Trophoblast cell (in vitro differentiated cells and primary cell): ENCODE results near the gene SCMH1.

Experiments used
- DNase-seq, 2 donors: peaks; one replicate each; pipeline ENCODE4 v3.0.0-alpha.2; 2016
- H2AFZ ChIP-seq: 2 replicates; pipeline ENCODE4 v1.6.1; 2013; ENCODE audit warnings: low read length, moderate library complexity, mild to moderate bottlenecking; ENCODE audit not compliant: insufficient read depth, poor library complexity
- H2AK5ac ChIP-seq: 2 replicates; pipeline ENCODE4 v1.6.1; 2013; ENCODE audit warnings: mild to moderate bottlenecking, low read length
- H2BK120ac ChIP-seq: 2 replicates; pipeline ENCODE4 v1.6.1; 2013; ENCODE audit warnings: low read length, mild to moderate bottlenecking, moderate library complexity; ENCODE audit not compliant: insufficient read depth, poor library complexity
- H2BK12ac ChIP-seq: 2 replicates; pipeline ENCODE4 v1.6.1; 2013; ENCODE audit warnings: mild to moderate bottlenecking, low read length, moderate library complexity
- H2BK5ac ChIP-seq: 2 replicates; pipeline ENCODE4 v1.6.1; 2013; ENCODE audit warnings: low read length, low read depth, moderate library complexity, mild to moderate bottlenecking; ENCODE audit not compliant: poor library complexity
- H3K14ac ChIP-seq: 2 replicates; pipeline ENCODE4 v1.6.1; 2013; ENCODE audit warnings: mild to moderate bottlenecking, low read length
- H3K18ac ChIP-seq: 2 replicates; pipeline ENCODE4 v1.6.1; 2013; ENCODE audit warnings: mild to moderate bottlenecking, low read length
- H3K23ac ChIP-seq: 2 replicates; pipeline ENCODE4 v1.6.1; 2013; ENCODE audit warnings: low read length
- H3K27ac ChIP-seq: 2 replicates; pipeline ENCODE4 v1.5.1; 2013; ENCODE audit warnings: low read depth, mild to moderate bottlenecking, inconsistent platforms, low read length, moderate library complexity
- H3K27me3 ChIP-seq: 2 replicates; pipeline ENCODE4 v1.6.1; 2013; ENCODE audit warnings: inconsistent platforms, mild to moderate bottlenecking, low read length, moderate library complexity; ENCODE audit not compliant: insufficient read depth
- H3K36me3 ChIP-seq, 2 experiments: 1 replicate in 1 of 2; 2 replicates in 1 of 2; pipeline ENCODE4 v1.6.1; 2013; ENCODE audit warnings: low read length in 2 of 2, mild to moderate bottlenecking in 2 of 2, moderate library complexity in 1 of 2; ENCODE audit not compliant: insufficient read depth in 2 of 2, control insufficient read depth in 1 of 2
- H3K4ac ChIP-seq: 2 replicates; pipeline ENCODE4 v1.6.1; 2013; ENCODE audit warnings: low read depth, mild to moderate bottlenecking, low read length, moderate library complexity
- H3K4me1 ChIP-seq, 2 experiments: 1 replicate in 1 of 2; 2 replicates in 1 of 2; pipeline ENCODE4 v1.6.1; 2013; ENCODE audit warnings: low read length in 2 of 2, mild to moderate bottlenecking in 2 of 2, moderate library complexity in 1 of 2; ENCODE audit not compliant: insufficient read depth in 2 of 2, control insufficient read depth in 1 of 2
- H3K4me2 ChIP-seq: 2 replicates; pipeline ENCODE4 v1.6.1; 2013; ENCODE audit warnings: inconsistent platforms, mild to moderate bottlenecking, low read length, moderate library complexity
- H3K4me3 ChIP-seq: 2 replicates; pipeline ENCODE4 v1.5.1; 2013; ENCODE audit warnings: mild to moderate bottlenecking, low read depth, low read length, inconsistent platforms
- H3K79me1 ChIP-seq: one replicate; pipeline ENCODE4 v1.6.1; 2013; ENCODE audit warnings: low read length
- H3K79me2 ChIP-seq: 2 replicates; pipeline ENCODE4 v1.6.1; 2013; ENCODE audit warnings: low read length, mild to moderate bottlenecking; ENCODE audit not compliant: control insufficient read depth, insufficient read depth, poor library complexity
- H3K9ac ChIP-seq: 2 replicates; pipeline ENCODE4 v1.6.1; 2013; ENCODE audit warnings: mild to moderate bottlenecking, low read length
- H3K9me3 ChIP-seq: 2 replicates; pipeline ENCODE4 v1.6.1; 2013; ENCODE audit warnings: low read depth, mild to moderate bottlenecking, control low read depth, inconsistent platforms, low read length; ENCODE audit not compliant: insufficient read depth
- H4K12ac ChIP-seq: 2 replicates; pipeline ENCODE4 v1.6.1; 2013; ENCODE audit warnings: low read depth, mild to moderate bottlenecking, low read length, moderate library complexity
- H4K8ac ChIP-seq: 2 replicates; pipeline ENCODE4 v1.6.1; 2013; ENCODE audit warnings: low read depth, mild to moderate bottlenecking, low read length, moderate library complexity
- H4K91ac ChIP-seq: one replicate; pipeline ENCODE4 v1.6.1; 2013; ENCODE audit warnings: low read depth, mild to moderate bottlenecking, low read length, moderate library complexity
- WGBS: extraction: QIAGEN DNeasy Blood & Tissue Kit; methylation state at CpG from one replicate; pipeline ENCODE4 v1.1.7; 2013; ENCODE audit warnings: missing lambda C conversion rate; ENCODE audit not compliant: insufficient read length, insufficient coverage; ENCODE audit errors: extremely low coverage; 5-methylcytosine and 5-hydroxymethylcytosine counted together

The SCMH1 gene

DNA sequence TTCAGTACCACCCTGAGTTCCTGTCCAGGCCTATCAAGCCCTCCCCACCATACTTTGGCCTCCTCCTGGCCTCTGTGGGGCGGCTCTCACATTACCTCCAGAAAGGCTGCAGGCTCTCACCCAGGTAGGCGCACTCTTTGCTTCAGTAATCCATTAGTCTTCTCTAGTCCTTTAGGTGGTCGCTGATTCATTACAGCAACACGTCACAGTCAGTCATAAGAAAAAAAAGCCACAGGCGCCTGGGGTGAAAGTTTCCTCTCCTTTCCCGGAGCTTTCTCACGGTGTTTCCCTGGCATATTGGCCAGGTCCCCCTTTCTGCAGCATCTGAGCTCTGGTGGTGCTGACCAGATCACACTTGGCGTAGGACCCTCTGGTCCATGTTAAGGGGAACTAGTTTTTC is 232.6 kb downstream of the SCMH1 start:
- Histone ChIP-seq H3K14ac (no peak overlapping the region), H3K36me3 (peaks cover 63 to 85% of the 10 kb centered on the region in 2 experiments), H2BK5ac (no peak overlapping the region), H3K18ac (no peak overlapping the region), H4K8ac (no peak overlapping the region), H4K91ac (no peak overlapping the region), H3K4me1 (no peaks in the 10 kb centered on the region), H3K4me3 (no peak overlapping the region), H2AK5ac (no peak overlapping the region), H3K4ac (no peak overlapping the region), H3K79me1 (no peaks in the 10 kb centered on the region), H3K9me3 (no peaks in the 10 kb centered on the region), H3K27ac (no peak overlapping the region), H4K12ac (no peak overlapping the region), H2BK120ac (no peak overlapping the region), H2AFZ (no peak overlapping the region), H3K4me2 (no peak overlapping the region), H3K23ac (no peak overlapping the region), H2BK12ac (no peak overlapping the region), H3K9ac (no peak overlapping the region), H3K27me3 (no peaks in the 10 kb centered on the region), H3K79me2 (no peaks in the 10 kb centered on the region)
- WGBS: no CpG with 5 or more reads among the region's 8 CpGs
- no peak for DNase-seq

DNA sequence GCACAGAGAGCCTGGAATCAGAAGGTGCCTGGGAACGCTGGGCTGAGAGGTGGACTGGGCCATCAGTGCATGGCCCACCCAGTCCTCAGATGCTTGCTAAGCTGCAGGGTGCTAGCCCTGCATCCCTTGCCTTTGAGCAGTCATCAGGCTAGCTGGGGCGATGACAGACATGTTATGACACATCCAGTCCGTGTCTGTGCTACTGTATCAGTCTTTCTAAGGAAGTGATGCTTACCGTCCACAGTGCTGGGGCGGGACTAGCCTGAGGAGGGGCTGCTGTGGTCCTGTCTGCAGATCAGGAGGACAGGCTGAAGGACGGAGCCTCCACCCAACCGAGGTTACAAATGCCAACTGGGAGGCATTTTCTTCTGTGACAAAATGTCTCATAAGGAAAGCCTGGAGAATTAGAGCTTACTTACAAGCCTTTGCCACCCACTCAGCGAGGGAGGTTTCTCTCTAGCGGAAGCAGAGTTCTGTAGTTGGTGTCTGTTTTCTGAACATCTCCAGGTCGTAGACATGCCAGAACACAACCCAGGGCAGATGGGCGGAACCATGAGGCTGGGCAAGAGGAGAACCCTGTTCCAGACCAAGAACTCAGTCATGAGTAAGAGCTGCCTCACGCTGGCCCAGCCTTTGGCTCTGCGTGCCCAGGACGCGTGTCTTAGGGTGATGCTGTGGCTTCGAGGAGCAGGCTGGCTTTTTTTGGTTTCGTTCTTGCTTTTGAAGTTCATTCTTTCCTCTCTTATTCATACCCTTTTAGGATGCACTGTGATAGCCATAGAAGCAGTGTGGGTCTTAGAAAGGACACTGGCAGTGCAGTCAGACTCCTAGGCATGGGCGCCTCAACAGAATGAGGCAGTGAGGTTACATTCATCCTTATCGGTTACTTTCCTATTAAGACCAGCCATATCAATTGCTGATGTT is 234.9 kb downstream of the SCMH1 start:
- WGBS: no CpG with 5 or more reads among the region's 19 CpGs
- H4K8ac ChIP-seq: no peak overlapping the region

DNA sequence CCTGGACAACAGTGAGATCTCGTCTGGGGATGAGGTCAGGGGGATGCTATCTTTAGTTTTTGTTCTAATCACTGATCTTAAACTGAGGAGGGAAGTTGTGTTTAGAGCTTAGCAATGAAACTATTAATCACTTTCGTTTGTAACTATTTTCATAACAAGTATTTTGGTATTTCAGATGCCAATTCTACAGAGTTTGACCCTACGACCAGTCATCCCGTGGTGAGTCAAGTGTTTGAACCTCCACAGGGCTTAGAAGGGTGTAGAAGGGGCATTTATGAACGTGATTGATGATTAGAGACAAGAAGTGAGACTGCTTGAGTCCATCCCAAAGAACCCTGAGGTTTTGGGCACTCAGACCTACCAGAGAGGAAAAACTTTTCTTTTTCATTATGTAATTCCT is 236.2 kb downstream of the SCMH1 start:
- Histone ChIP-seq H2BK120ac (no peak overlapping the region), H3K79me2 (no peaks in the 10 kb centered on the region), H3K23ac (no peak overlapping the region), H3K27me3 (no peaks in the 10 kb centered on the region), H3K14ac (no peak overlapping the region), H4K12ac (no peak overlapping the region), H3K4ac (no peak overlapping the region), H3K9me3 (no peaks in the 10 kb centered on the region), H3K4me2 (no peak overlapping the region), H3K18ac (no peak overlapping the region), H2BK5ac (no peak overlapping the region), H2BK12ac (no peak overlapping the region), H3K36me3 (peaks cover 60 to 80% of the 10 kb centered on the region in 2 experiments), H4K91ac (no peak overlapping the region), H4K8ac (no peak overlapping the region), H3K27ac (no peak overlapping the region), H2AFZ (no peak overlapping the region), H3K4me1 (no peaks in the 10 kb centered on the region), H3K4me3 (no peak overlapping the region), H3K79me1 (no peaks in the 10 kb centered on the region), H2AK5ac (no peak overlapping the region), H3K9ac (no peak overlapping the region)
- DNase-seq: no peak
- WGBS: no CpG with 5 or more reads among the region's 5 CpGs

More for the DNA sequence above, 234.9 kb downstream of the SCMH1 start:
- H2BK5ac ChIP-seq: peak overlapping the region; percentile 2
- no peaks in the 10 kb centered on the region for H3K27me3 ChIP-seq
- no peak overlapping the region for H3K9ac ChIP-seq
- H3K14ac ChIP-seq: peak overlapping the region; percentile 10
- no peak overlapping the region for H3K4me3 ChIP-seq
- H4K91ac ChIP-seq: no peak overlapping the region
- no peak overlapping the region for H3K27ac ChIP-seq
- no peak overlapping the region for H2AFZ ChIP-seq
- H3K36me3 ChIP-seq: peaks cover 61 to 83% of the 10 kb centered on the region in 2 experiments
- H2AK5ac ChIP-seq: no peak overlapping the region
- H3K79me2 ChIP-seq: no peaks in the 10 kb centered on the region
- H3K4me2 ChIP-seq: no peak overlapping the region
- H3K4me1 ChIP-seq: no peaks in the 10 kb centered on the region
- no peaks in the 10 kb centered on the region for H3K79me1 ChIP-seq
- H2BK12ac ChIP-seq: no peak overlapping the region
- no peak overlapping the region for H2BK120ac ChIP-seq
- H3K9me3 ChIP-seq: no peaks in the 10 kb centered on the region
- no peak overlapping the region for H4K12ac ChIP-seq
- no peak for DNase-seq
- H3K18ac ChIP-seq: peak overlapping the region; percentile 47
- H3K23ac ChIP-seq: no peak overlapping the region
- no peak overlapping the region for H3K4ac ChIP-seq

DNA sequence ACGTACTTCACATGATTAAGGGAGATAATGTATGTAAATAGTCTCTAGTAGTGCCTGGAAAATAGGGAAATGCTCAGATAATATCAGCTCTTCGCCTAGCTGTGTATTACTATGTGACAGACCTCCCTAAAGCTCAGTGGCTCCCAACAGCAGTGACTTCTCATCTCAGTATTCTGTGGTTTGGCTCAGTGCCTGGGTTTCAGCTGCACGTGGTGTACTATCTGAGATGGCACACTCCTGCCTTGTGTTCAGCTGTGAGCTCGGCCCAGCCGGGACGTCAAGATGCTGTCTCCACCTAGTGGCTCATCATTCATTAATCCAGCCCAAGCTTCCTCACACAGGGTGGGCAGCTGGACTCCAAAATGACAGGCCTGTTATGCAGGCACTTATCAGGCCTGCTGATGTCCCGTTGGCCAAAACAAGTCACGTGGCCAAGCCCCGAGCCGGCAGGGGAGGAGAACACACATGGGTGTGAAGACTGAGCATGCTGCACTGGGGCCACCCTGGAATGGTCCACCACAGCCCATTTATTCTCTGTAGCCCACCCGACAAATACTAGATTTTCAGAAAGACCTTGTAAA is 238.4 kb downstream of the SCMH1 start:
- peaks cover 60 to 76% of the 10 kb centered on the region in 2 experiments for H3K36me3 ChIP-seq
- H3K9me3 ChIP-seq: no peaks in the 10 kb centered on the region
- no peak overlapping the region for H3K4me3 ChIP-seq
- no peak overlapping the region for H3K27ac ChIP-seq
- H4K8ac ChIP-seq: no peak overlapping the region
- no peak overlapping the region for H4K12ac ChIP-seq
- no peak overlapping the region for H3K9ac ChIP-seq
- H3K79me2 ChIP-seq: no peaks in the 10 kb centered on the region
- no peak overlapping the region for H2BK120ac ChIP-seq
- WGBS: no CpG with 5 or more reads among the region's 11 CpGs
- H3K18ac ChIP-seq: no peak overlapping the region
- H4K91ac ChIP-seq: no peak overlapping the region
- no peaks in the 10 kb centered on the region for H3K4me1 ChIP-seq
- H3K4ac ChIP-seq: no peak overlapping the region
- H3K14ac ChIP-seq: no peak overlapping the region
- no peak overlapping the region for H2AFZ ChIP-seq
- H2BK5ac ChIP-seq: no peak overlapping the region
- H3K27me3 ChIP-seq: no peaks in the 10 kb centered on the region
- no peak overlapping the region for H3K23ac ChIP-seq
- no peak overlapping the region for H2AK5ac ChIP-seq
- no peak overlapping the region for H3K4me2 ChIP-seq
- no peak overlapping the region for H2BK12ac ChIP-seq
- H3K79me1 ChIP-seq: no peaks in the 10 kb centered on the region
- peak; percentile 65 to 73 for DNase-seq
